Renal cortex interstitium (tissue), 11 donors: ENCODE measurements around the gene KRT83. TPM values are rescaled to one million over a fixed set of nuclear protein-coding genes. Genes with fewer than 3 reads are reported as not detected.
"Not testable (repeated sequence)": the region's sequence is repeated elsewhere in the genome, so short reads cannot be mapped to it uniquely, and the experiment has no call there.

ENCODE experiments used
- DNase-seq, 11 donors: peaks; one replicate each; pipeline ENCODE4 v3.0.0-alpha.2; 2013; ENCODE audit warnings: low read depth in 9 of 11, low spot score in 4 of 11; ENCODE audit errors: extremely low read depth in 1 of 11
- polyA plus RNA-seq, 3 donors: library from polyadenylated mRNA; unstranded; fragments of 120-200 nt; gene quantifications; one replicate each; pipeline ENCODE4 v1.2.1, GENCODE V29; 2013; ENCODE audit not compliant: insufficient read length in 3 of 3

The KRT83 gene
- polyA plus RNA-seq, 3 donors = not detected

- no peak for DNase-seq
Observed at GRCh38 chr12:52316290-52316689, 4.9 kb downstream of the KRT83 start.

- not testable (repeated sequence) for DNase-seq
Observed at GRCh38 chr12:52315721-52316120, 5.5 kb downstream of the KRT83 start.

- DNase-seq = no peak
Observed at GRCh38 chr12:52314511-52314910, 6.7 kb downstream of the KRT83 start.

- DNase-seq = no peak
Observed at GRCh38 chr12:52313926-52314325, 7.3 kb downstream of the KRT83 start.

GRCh38 chr12:52313461-52313860 is 7.7 kb downstream of the KRT83 start:
- DNase-seq = no peak

- DNase-seq = no peak
Observed at GRCh38 chr12:52312086-52312485, 9.1 kb downstream of the KRT83 start.

GRCh38 chr12:52311285-52311648 is 9.9 kb downstream of the KRT83 start:
- no peak for DNase-seq

GRCh38 chr12:52310622-52311284 is 10.4 kb downstream of the KRT83 start:
- DNase-seq = no peak

- peak in 3 of 11 donors; percentile 2 to 10 (median 9) for DNase-seq
Observed at GRCh38 chr12:52308806-52309425, 12.3 kb downstream of the KRT83 start.

- DNase-seq = peak in 9 of 11 donors; percentile 32 to 66 (median 49)
Observed at GRCh38 chr12:52307836-52308805, 13.1 kb downstream of the KRT83 start.

GRCh38 chr12:52306731-52307130 is 14.5 kb downstream of the KRT83 start:
- peak in 2 of 11 donors; percentile 12 to 19 for DNase-seq

- DNase-seq = no peak
Observed at GRCh38 chr12:52305921-52306705, 15.1 kb downstream of the KRT83 start.

- DNase-seq = not testable (repeated sequence)
Observed at GRCh38 chr12:52304941-52305411, 16.2 kb downstream of the KRT83 start.

- not testable (repeated sequence) for DNase-seq
Observed at GRCh38 chr12:52302242-52302914, 18.8 kb downstream of the KRT83 start.

GRCh38 chr12:52301721-52302120 is 19.5 kb downstream of the KRT83 start:
- not testable (repeated sequence) for DNase-seq

- DNase-seq = no peak
Observed at GRCh38 chr12:52300796-52301691, 20.2 kb downstream of the KRT83 start.

- DNase-seq = no peak
Observed at GRCh38 chr12:52298677-52299190, 22.5 kb downstream of the KRT83 start.
